NCI-H1436 (cell line): ENCODE results near the gene KCNK16.

Experiments used
- DNase-seq: peaks from one replicate; lab custom pipeline; 2025; lab: John Stamatoyannopoulos, UW

KCNK16 gene

DNA sequence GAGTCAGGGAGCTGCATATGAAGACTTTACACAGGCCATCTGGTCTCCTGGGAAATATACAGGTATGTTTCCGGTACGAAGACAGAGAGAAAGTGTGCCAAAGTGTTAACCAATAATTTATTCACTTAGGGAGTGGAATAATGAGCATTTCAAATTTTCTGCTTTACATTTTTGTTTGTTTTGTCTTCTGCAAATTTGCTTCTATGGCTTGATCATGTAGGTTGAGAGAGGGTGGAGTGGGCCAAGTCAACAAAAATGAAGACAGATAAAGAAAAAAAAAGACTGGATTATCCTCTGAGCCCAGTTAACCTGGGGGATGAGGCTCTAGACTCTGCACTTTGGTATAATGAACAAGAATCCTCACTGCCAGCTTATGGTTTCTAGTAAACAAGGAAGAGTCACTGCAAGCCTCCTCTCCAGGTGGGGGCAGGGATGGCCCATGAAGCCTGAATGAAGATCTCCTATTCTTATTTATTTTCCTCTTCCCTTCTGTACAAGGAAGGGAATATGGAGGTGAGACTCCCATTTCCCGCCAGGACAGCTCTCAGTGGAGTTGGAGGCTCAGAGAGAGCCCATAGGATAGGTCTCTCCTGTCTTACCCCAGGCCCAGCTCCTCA, 46.0 kb downstream of the KCNK16 start:
- no peak for DNase-seq

DNA sequence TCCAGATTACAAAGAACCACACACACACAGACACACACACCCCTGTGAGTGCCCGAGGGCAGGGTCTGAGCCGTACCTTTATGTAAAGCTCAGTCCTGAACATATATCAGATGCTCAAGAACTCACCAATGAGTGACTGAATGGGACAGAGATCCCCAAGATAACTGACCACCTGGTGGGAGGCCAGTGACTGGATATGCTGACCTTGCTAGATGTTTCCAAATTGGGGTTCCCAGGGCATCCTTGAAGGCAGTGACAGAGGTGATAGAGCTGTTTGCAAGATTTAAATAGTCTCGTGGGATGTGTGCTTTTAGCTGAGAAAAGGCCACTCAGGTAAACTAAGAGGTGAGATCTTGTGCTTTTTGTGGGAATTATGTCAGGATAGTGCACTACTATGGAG, 47.6 kb downstream of the KCNK16 start:
- DNase-seq = no peak

DNA sequence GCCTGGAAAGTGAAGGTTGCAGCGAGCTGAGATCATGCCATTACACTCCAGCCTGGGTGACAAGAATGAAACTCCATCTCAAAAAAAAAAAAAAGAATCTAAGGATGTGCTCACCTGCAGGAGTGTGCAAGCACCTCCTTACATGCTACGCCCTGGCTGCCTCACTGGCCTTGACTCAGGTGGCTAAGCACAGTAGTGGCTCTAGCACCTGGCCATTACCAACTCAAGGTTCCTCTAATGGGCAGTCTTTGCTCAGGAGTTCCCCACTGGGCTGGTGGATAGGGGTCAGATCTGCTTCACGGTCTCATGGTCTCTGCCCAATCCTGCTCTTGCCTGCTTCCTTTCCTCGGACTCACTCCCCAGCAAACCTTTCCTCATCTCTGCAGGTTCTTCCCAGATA, 48.0 kb downstream of the KCNK16 start:
- DNase-seq = no peak

DNA sequence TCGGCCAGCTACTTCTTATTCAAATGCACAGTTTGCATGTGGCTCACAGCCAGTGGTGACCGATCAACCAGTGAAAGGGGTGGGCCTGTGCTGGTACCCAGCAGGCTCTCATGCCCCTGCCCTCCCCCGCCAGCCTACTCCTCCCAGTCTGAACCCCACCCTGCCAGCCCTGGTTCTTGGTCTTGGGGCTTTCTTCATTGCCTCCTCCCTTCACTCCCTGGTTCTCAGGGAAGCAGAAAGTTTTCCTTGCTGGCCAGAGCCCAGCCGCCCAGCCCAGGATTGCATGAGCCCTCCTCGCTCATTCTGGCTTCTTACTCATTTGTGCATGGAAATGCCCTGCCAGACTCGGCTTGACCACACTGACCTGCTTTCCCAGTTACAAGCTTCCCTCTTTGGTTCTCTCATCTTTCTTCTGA, 49.1 kb downstream of the KCNK16 start:
- DNase-seq = no peak

DNA sequence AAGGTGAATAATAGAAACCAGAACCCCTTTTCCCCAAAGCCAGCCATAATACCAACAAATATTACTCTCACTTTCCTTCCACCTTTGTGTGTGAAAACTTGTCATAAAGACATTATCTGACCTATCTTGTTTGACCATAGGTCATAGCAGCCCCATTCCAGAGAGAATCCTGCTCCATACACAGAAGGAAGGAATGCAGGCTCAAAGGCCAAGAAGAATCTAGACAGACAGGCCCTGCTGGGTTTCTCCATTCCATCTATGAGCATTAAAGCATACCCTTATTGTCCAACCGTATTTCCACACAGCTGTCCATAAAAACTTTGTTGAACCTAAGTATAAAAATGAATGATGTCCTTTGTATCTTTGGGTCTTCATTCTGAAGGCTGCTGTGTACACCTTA, 52.5 kb downstream of the KCNK16 start:
- DNase-seq = no peak

DNA sequence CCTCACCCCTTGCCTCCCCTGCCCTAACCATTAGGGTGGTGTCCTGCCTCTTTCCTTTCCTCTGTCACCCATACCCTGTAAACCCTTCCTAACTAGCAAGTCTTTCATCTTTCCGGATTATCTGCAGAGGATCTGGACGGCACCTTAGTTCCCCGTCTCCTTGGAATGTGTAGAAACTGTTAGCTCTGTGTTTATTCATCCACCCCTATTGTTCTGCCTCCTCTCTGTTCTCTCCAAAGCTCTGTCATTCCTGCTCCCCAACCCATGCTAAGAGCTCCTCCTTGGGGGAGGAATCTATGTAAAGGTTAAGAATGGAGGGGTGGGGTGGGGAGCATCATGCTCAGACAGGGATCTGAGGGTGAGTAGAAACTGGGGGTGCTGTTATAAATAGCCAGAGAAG, 53.8 kb downstream of the KCNK16 start:
- no peak for DNase-seq

DNA sequence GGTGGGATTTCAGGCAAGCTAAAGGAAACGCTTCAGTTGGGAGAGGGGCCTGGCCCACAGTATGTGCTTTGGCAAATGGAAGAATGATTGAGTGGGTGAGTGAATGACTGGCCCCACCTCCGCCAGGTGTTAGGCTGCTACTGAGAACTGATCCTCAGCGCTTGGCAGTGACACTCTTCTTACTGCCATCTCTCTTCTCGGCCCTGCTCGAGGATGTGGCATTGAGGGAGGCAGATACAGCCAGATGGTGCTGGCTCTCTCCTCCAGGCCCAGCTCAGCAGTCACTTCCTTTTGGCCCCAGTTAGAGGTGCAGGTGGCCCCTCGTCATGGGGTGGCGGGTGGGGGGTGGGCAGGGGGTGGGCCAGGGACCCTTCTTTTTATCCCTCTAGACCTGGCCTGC, 54.3 kb downstream of the KCNK16 start:
- DNase-seq = no peak

DNA sequence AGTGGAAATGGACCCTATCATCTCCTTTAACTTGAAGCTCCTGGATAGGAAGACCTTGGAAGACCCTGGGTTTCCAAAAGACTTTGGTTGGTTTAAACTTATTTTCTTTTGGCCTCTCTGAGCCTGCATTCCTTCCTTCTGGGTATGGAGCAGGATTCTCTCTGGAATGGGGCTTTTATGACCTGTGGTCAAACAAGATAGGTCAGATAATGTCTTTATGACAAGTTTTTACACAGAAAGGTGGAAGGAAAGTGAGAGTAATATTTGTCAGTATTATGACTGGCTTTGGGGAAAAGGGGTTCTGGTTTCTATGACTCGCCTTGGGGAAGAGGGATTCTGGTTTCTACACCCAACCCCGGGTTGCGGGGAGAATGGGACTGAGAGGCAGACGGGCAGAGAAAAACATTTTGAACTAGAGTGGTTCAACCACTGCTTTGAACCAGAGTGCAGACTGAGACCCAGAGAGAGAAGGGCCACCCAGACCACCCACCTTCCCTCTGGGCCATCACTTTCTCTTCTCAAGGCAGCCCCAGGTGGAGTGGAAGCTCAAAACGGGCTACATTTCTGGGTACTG, 55.6 kb downstream of the KCNK16 start:
- no peak for DNase-seq

DNA sequence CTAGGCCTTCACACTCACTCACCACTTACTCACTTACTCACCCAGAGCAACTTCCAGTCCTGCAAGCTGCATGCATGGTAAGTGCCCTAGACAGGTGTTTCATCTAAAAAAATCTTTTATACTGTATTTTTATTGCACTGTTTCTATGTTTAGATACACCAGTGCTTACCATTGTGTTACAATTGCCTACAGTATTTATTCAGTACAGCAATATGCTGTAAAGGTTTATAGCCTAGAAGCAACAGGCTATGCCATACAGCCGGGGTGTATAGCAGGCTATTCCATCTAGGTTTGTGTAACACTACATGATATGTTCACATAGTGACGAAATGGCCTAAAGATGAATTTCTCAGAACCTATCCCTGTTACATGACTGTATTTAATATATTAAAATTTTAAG, 56.1 kb downstream of the KCNK16 start:
- no peak for DNase-seq
